Activated CD8-positive, alpha-beta T cell treated with anti-CD3 and anti-CD28 coated beads for 36 hours (primary cell): ENCODE results near the gene MYH4. TPM values are rescaled to one million over a fixed set of nuclear protein-coding genes. Genes with fewer than 3 reads are reported as not detected.

Experiments used
- ATAC-seq: fragments of 200-7000 bp; cut with Tn5 transposase; one replicate; pipeline ENCODE4 v1.10.0; 2021; ENCODE audit warnings: mild to moderate bottlenecking, moderate library complexity
- CTCF ChIA-PET: fragments of 350-600 bp; sonication (Branson Sonifier 250); formaldehyde crosslinking; loops from one replicate; lab custom pipeline; 2021; ENCODE audit warnings: antibody characterized with exemption; lab: Charles Lee
- POLR2A ChIA-PET: fragments of 350-600 bp; sonication (Branson Sonifier 250); formaldehyde crosslinking; loops from one replicate; lab custom pipeline; 2021; ENCODE audit warnings: antibody characterized with exemption; lab: Charles Lee
- DNase-seq: peaks from one replicate; pipeline ENCODE4 v3.0.0-alpha.2; 2020
- H3K27ac Mint-ChIP-seq: one replicate; pipeline ENCODE4 v1.8.0; 2021; ENCODE audit warnings: mild to moderate bottlenecking, mixed read lengths
- H3K27me3 Mint-ChIP-seq: one replicate; pipeline ENCODE4 v1.8.0; 2021; ENCODE audit warnings: mixed read lengths
- H3K36me3 Mint-ChIP-seq: one replicate; pipeline ENCODE4 v1.8.0; 2021; ENCODE audit warnings: low read depth, mixed read lengths
- H3K4me1 Mint-ChIP-seq: one replicate; pipeline ENCODE4 v1.8.0; 2021; ENCODE audit warnings: low read depth, mixed read lengths
- H3K4me3 Mint-ChIP-seq: one replicate; pipeline ENCODE4 v1.8.0; 2021; ENCODE audit warnings: mild to moderate bottlenecking, moderate library complexity, mixed read lengths
- H3K9me3 Mint-ChIP-seq: one replicate; pipeline ENCODE4 v1.8.0; 2021; ENCODE audit warnings: mixed read lengths
- intact Hi-C: fragments of 100-400 bp; cut with micrococcal nuclease; formaldehyde crosslinking; loops from one replicate; pipeline ENCODE4 v1.10.0; 2022
- total RNA-seq, 2 experiments: library from RNA; stranded (reverse); gene quantifications; one replicate each; pipeline ENCODE4 v1.2.3, GENCODE V29; 2021
- TF ChIP-seq, protein P1 (sequence below): fragments of 200-600 bp; IDR thresholded peaks from one replicate; pipeline ENCODE4 v1.8.0; 2022; ENCODE audit warnings: antibody characterized with exemption, mild to moderate bottlenecking

MYH4 gene
- total RNA-seq, 2 experiments from 2014 or later, result not detected

DNA sequence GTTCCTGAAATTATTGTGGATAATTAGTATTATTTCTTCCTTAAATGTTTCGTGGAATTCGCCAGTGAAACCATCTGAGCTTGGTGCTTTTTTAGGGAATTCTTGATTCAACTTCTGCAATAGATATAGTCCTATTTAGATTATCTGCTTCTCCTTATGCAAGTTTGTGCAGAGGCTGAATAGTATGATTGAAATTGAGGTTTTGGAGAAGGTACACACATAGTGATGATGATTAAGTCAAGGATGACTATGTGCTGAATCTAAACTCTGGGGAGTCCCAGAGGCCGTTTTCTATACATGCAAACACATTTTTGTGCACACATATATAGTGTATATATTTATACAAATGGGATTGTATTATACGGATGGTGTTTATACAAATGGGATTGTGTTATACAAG, 5.2 kb upstream of the MYH4 start:
- H3K27ac Mint-ChIP-seq, result no peak overlapping the region
- CTCF ChIA-PET, result interaction anchor here (1.1 kb wide), 1 partner anchor 12 kb away, joined by 3 read pairs; no protein-coding TSS in a partner anchor

DNA sequence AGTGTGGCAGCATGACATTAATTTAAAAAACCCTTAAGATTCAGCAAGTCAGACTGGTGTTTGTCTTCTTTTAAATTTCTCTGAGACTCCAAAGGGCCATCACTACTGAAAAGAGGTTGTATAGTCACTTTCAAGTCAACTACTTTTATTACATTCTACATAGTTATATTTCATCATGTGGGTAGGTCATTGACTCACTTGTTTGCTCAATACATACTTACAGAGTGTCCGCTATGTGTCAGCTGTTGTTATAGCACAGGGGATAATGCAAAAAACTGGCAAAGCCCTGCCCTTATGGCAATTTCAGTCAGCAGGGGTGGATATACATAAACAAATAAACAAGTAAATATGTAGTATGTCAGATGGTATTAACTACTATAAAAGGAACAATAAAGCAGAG, 2.5 kb upstream of the MYH4 start:
- TF ChIP-seq, protein P1, sequence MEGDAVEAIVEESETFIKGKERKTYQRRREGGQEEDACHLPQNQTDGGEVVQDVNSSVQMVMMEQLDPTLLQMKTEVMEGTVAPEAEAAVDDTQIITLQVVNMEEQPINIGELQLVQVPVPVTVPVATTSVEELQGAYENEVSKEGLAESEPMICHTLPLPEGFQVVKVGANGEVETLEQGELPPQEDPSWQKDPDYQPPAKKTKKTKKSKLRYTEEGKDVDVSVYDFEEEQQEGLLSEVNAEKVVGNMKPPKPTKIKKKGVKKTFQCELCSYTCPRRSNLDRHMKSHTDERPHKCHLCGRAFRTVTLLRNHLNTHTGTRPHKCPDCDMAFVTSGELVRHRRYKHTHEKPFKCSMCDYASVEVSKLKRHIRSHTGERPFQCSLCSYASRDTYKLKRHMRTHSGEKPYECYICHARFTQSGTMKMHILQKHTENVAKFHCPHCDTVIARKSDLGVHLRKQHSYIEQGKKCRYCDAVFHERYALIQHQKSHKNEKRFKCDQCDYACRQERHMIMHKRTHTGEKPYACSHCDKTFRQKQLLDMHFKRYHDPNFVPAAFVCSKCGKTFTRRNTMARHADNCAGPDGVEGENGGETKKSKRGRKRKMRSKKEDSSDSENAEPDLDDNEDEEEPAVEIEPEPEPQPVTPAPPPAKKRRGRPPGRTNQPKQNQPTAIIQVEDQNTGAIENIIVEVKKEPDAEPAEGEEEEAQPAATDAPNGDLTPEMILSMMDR, result no peak
- ChIA-PET POLR2A (no interaction called here), CTCF (no interaction called here)
- Mint-ChIP-seq H3K4me3 (no peak overlapping the region), H3K36me3 (no peaks in the 10 kb centered on the region), H3K9me3 (no peaks in the 10 kb centered on the region), H3K27ac (no peak overlapping the region), H3K4me1 (no peaks in the 10 kb centered on the region), H3K27me3 (no peaks in the 10 kb centered on the region)
- no peak for DNase-seq
- no peak for ATAC-seq
- intact Hi-C loops, result no loop called here

More for the DNA sequence above, 5.2 kb upstream of the MYH4 start:
- Mint-ChIP-seq H3K4me3 (no peak overlapping the region), H3K36me3 (no peaks in the 10 kb centered on the region), H3K27me3 (no peaks in the 10 kb centered on the region), H3K9me3 (no peaks in the 10 kb centered on the region), H3K4me1 (no peaks in the 10 kb centered on the region)
- DNase-seq, result no peak
- TF ChIP-seq, protein P1, result no peak
- intact Hi-C loops, result no loop called here
- ATAC-seq, result no peak
- POLR2A ChIA-PET, result no interaction called here

DNA sequence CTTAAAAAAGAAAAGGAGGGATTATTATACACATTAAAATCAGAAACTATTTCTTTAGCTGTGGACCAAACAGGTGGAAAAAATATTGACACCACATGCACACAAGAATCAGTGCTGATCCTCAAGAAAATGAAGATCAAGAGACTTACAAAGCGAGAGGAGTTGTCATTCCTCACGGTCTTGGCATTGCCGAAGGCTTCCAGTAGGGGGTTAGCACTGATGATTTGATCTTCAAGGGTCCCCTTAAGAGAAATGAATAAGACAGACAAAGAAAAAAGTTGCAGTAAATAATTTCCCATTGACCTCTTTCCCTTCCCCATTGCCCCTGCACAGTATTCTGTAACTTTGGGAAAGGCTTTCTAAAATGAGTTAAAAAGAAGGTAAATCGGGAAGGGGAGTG, 6.0 kb downstream of the MYH4 start:
- no peak overlapping the region for H3K27ac Mint-ChIP-seq
- TF ChIP-seq, protein P1, result no peak
- CTCF ChIA-PET, result no interaction called here
- POLR2A ChIA-PET, result no interaction called here
- H3K36me3 Mint-ChIP-seq, result no peaks in the 10 kb centered on the region
- intact Hi-C loops, result no loop called here
- H3K27me3 Mint-ChIP-seq, result peaks cover 3% of the 10 kb centered on the region
- no peaks in the 10 kb centered on the region for H3K9me3 Mint-ChIP-seq
- H3K4me3 Mint-ChIP-seq, result no peak overlapping the region
- DNase-seq (no peak), ATAC-seq (no peak)
- no peaks in the 10 kb centered on the region for H3K4me1 Mint-ChIP-seq

DNA sequence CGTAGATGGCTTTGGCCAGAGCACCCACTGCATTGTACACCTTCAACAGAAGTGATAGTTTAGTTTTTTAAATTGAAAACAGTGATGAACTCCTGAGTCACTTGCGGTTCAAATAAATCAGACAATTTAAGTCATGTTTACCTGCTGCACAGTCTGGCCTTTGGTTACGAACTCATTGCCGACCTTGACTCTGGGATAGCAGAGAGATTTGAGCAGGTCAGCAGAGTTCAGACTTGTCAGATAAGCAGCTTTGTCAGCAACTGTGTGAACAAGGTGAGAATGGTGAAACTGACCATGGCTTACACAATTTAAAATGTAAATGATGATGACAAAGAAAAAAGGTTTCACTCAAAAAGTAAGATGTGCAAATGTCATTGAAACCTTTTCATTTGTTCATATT, 9.3 kb downstream of the MYH4 start:
- no peaks in the 10 kb centered on the region for H3K36me3 Mint-ChIP-seq
- H3K27ac Mint-ChIP-seq, result no peak overlapping the region
- intact Hi-C loops, result no loop called here
- DNase-seq, result no peak
- H3K27me3 Mint-ChIP-seq, result peaks cover 7% of the 10 kb centered on the region
- no peaks in the 10 kb centered on the region for H3K4me1 Mint-ChIP-seq
- CTCF ChIA-PET, result no interaction called here
- no peak for ATAC-seq
- TF ChIP-seq, protein P1, result no peak
- H3K4me3 Mint-ChIP-seq, result no peak overlapping the region
- POLR2A ChIA-PET, result no interaction called here
- no peaks in the 10 kb centered on the region for H3K9me3 Mint-ChIP-seq

DNA sequence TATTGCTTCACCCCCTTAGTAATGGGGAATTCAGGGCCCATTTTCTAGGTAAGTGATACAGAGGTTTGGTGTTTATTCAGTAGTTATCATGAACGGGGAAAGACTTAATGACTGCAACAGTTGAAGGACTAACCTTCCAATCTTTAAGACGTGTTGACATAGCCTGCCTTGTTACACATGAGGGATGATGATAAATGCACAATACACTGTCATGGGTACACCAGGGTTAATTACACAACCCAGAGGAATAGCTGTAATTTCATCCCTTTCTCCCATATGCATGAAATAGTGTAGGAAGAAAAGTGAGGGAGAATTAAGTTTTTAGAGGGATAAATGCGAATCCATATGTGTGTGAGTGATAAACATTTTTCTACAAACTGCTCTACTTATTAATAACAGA, 10.7 kb downstream of the MYH4 start:
- no peak for ATAC-seq
- no peak for DNase-seq
- TF ChIP-seq, protein P1, result no peak
- no peaks in the 10 kb centered on the region for H3K9me3 Mint-ChIP-seq
- H3K4me3 Mint-ChIP-seq, result no peak overlapping the region
- CTCF ChIA-PET, result no interaction called here
- H3K4me1 Mint-ChIP-seq, result no peaks in the 10 kb centered on the region
- H3K27me3 Mint-ChIP-seq, result peaks cover 9% of the 10 kb centered on the region
- intact Hi-C loops, result no loop called here
- no peaks in the 10 kb centered on the region for H3K36me3 Mint-ChIP-seq
- H3K27ac Mint-ChIP-seq, result no peak overlapping the region
- POLR2A ChIA-PET, result no interaction called here
